GM23248 (cell line): ENCODE data around the gene SPATA24. TPM values are rescaled to one million over a fixed set of nuclear protein-coding genes. Genes with fewer than 3 reads are reported as not detected.

Experiments
- DNase-seq: peaks from one replicate; pipeline ENCODE4 v3.0.0-alpha.2; 2015
- H2AFZ ChIP-seq: fragments of 200-600 bp; sonication (generic); 2 replicates; pipeline ENCODE4 v1.6.1; 2016; ENCODE audit warnings: antibody characterized with exemption
- H3F3A ChIP-seq: fragments of 200-600 bp; sonication (generic); 2 replicates; pipeline ENCODE4 v1.6.1; 2016; ENCODE audit warnings: mild to moderate bottlenecking, antibody characterized with exemption, mixed run types; ENCODE audit not compliant: insufficient read depth
- H3K27ac ChIP-seq: fragments of 200-600 bp; sonication (generic); 2 replicates; pipeline ENCODE4 v1.5.1; 2016; ENCODE audit warnings: mild to moderate bottlenecking
- H3K27me3 ChIP-seq: fragments of 200-600 bp; sonication (generic); replicated peaks from 2 replicates; pipeline ENCODE4 v1.6.1; 2016; ENCODE audit warnings: mild to moderate bottlenecking; ENCODE audit not compliant: insufficient read depth
- H3K36me3 ChIP-seq: fragments of 200-600 bp; sonication (generic); 2 replicates; pipeline ENCODE4 v1.6.1; 2016; ENCODE audit warnings: low read depth, mild to moderate bottlenecking
- H3K4me1 ChIP-seq: fragments of 200-600 bp; sonication (generic); 2 replicates; pipeline ENCODE4 v1.6.1; 2016; ENCODE audit warnings: mild to moderate bottlenecking; ENCODE audit not compliant: insufficient read depth
- H3K4me2 ChIP-seq: fragments of 200-600 bp; sonication (generic); one replicate; pipeline ENCODE4 v1.6.1; 2016; ENCODE audit warnings: mild to moderate bottlenecking; ENCODE audit not compliant: unreplicated experiment
- H3K4me3 ChIP-seq: fragments of 200-600 bp; sonication (generic); 2 replicates; pipeline ENCODE4 v1.5.1; 2016; ENCODE audit warnings: mild to moderate bottlenecking
- H3K79me2 ChIP-seq: fragments of 200-600 bp; sonication (generic); 2 replicates; pipeline ENCODE4 v1.6.1; 2016; ENCODE audit warnings: mild to moderate bottlenecking; ENCODE audit not compliant: insufficient read depth
- H3K9ac ChIP-seq: fragments of 200-600 bp; sonication (generic); 2 replicates; pipeline ENCODE4 v1.6.1; 2016; ENCODE audit warnings: mild to moderate bottlenecking
- H3K9me2 ChIP-seq: fragments of 200-600 bp; sonication (generic); 2 replicates; pipeline ENCODE4 v1.6.1; 2016; ENCODE audit warnings: mixed run types, mild to moderate bottlenecking, moderate library complexity; ENCODE audit not compliant: insufficient read depth
- H3K9me3 ChIP-seq: fragments of 200-600 bp; sonication (generic); one replicate; pipeline ENCODE4 v1.6.1; 2017; ENCODE audit warnings: low read depth
- H4K20me1 ChIP-seq: fragments of 200-600 bp; sonication (generic); 2 replicates; pipeline ENCODE4 v1.6.0; 2016; ENCODE audit not compliant: insufficient read depth
- EZH2 ChIP-seq: fragments of 200-600 bp; sonication (generic); IDR thresholded peaks from 2 replicates; pipeline ENCODE4 v1.6.1; 2018; ENCODE audit warnings: antibody characterized with exemption, mild to moderate bottlenecking; ENCODE audit not compliant: insufficient read depth, poor library complexity, severe bottlenecking
- EZH2phosphoT487 ChIP-seq: fragments of 200-600 bp; sonication (generic); IDR thresholded peaks from 2 replicates; pipeline ENCODE4 v1.6.1; 2018; ENCODE audit warnings: antibody characterized with exemption, moderate library complexity, mild to moderate bottlenecking, low read depth; ENCODE audit not compliant: insufficient read depth
- WGBS, 2 experiments: methylation state at CpG; one replicate each; pipeline ENCODE4 v1.1.6; 2015 to 2017; ENCODE audit warnings: low lambda C conversion rate in 2 of 2, low coverage in 1 of 2; ENCODE audit errors: missing lambda C conversion rate in 2 of 2; 5-methylcytosine and 5-hydroxymethylcytosine counted together
- in situ Hi-C: fragments of 300-500 bp; cut with MboI; formaldehyde crosslinking; loops from 2 replicates; pipeline ENCODE4 v1.15.0; 2020
- polyA plus RNA-seq: library from polyadenylated mRNA; unstranded; fragments of >200 nt; fragmentation: Nextera tagmentation; extraction: Ambion mirVana; gene quantifications from 2 replicates; pipeline ENCODE4 v1.2.1, GENCODE V29; 2016
- total RNA-seq: library from RNA; depleted of rRNA; stranded (reverse); fragments of >200 nt; shearing (Covaris generic); gene quantifications from 2 replicates; pipeline ENCODE4 v1.2.3, GENCODE V29; 2014

Gene SPATA24
- total and polyA plus RNA-seq, 2 experiments from 2014 or later: 0.43 to 4.3 TPM

DNA sequence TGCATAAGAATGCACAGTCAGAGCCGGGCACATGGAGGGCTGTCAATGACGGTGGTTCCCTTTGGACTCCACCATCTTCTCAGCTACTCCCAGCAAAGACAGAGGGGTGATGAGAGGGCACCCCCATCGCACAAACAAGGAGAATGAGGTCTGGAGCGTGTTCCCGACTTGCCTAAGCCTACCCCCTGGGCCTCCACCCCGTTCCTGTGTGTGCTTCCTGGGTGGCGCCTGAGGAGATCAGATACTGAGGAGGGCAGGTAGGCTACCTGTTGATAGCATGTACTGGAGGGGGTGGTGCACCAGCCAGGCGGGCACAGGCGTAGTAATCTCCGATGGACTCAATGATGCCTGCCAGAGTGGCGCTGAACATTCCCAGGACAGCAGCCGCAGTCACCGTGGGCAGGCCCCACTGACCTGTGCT, 24.9 kb downstream of the SPATA24 start:
- Histone ChIP-seq H3K36me3 (no peaks in the 10 kb centered on the region), H3K9ac (no peak overlapping the region), H3K4me1 (peaks cover under 1% of the 10 kb centered on the region; the same call in 1 of the 2 replicates), H3K4me2 (no peak overlapping the region), H3K9me2 (no peaks in the 10 kb centered on the region), H3K27me3 (no peaks in the 10 kb centered on the region), H3K9me3 (no peaks in the 10 kb centered on the region), H4K20me1 (no peaks in the 10 kb centered on the region), H3K79me2 (no peaks in the 10 kb centered on the region), H3K27ac (no peak overlapping the region), H3F3A (no peaks in the 10 kb centered on the region), H2AFZ (no peak overlapping the region), H3K4me3 (no peak overlapping the region)
- no peak for DNase-seq
- in situ Hi-C loops: no loop called here
- TF ChIP-seq EZH2: no peak
- no peak for TF ChIP-seq EZH2phosphoT487
- 80 to 82% methylated on average over 13 of the region's 13 CpGs for WGBS, 2 experiments

DNA sequence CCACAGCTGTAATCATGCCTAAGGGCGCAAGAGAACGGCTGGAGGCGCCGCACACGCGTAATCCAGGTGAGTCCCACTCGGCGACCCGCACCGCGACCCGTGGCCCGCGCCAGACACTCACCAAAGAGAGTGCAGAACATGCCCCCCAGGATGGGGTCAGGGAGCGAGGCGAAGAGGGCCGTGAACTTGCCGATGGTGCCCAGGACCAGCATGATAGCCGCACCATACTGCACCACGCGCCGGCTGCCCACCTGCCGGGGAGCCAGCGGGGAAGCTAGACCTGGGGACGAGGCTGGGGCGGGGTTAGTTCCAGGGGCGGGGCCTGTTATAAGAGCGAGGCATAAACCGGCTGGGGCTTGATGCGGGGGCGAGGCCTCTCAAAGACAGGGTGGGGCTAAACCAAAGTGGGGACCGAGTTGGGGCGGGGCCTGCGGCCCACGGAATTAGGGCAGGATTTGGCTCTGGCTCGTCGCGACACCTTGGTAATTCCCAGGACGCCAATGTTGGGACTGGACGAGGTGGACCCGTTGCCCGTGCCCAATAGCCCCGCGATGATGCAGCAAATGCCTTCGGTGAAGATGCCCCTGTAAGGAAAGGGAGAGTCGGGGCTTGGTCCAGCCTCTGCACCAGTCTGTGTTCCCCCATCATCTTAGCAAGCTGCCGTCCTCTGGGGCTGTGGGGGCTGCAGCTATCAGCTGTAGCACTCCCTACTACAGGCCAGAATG, 25.6 kb downstream of the SPATA24 start:
- no peak overlapping the region for H3K4me3 ChIP-seq
- H3K9me3 ChIP-seq: no peaks in the 10 kb centered on the region
- H3K27me3 ChIP-seq: no peaks in the 10 kb centered on the region
- H3K27ac ChIP-seq: no peak overlapping the region
- H3F3A ChIP-seq: no peaks in the 10 kb centered on the region
- 0 out of 2 replicates have a peak, but pooled peaks cover 1% of the 10 kb centered on the region for H3K36me3 ChIP-seq
- in situ Hi-C loops: no loop called here
- H3K4me2 ChIP-seq: no peak overlapping the region
- H3K4me1 ChIP-seq: peaks cover 8% of the 10 kb centered on the region; the same call in 1 of the 2 replicates
- no peak overlapping the region for H2AFZ ChIP-seq
- DNase-seq: no peak
- H3K9ac ChIP-seq: no peak overlapping the region
- 74 to 77% methylated on average over 43 to 47 of the region's 47 CpGs for WGBS, 2 experiments
- H4K20me1 ChIP-seq: no peaks in the 10 kb centered on the region
- no peaks in the 10 kb centered on the region for H3K79me2 ChIP-seq
- no peaks in the 10 kb centered on the region for H3K9me2 ChIP-seq
- no peak for TF ChIP-seq EZH2
- TF ChIP-seq EZH2phosphoT487: no peak

DNA sequence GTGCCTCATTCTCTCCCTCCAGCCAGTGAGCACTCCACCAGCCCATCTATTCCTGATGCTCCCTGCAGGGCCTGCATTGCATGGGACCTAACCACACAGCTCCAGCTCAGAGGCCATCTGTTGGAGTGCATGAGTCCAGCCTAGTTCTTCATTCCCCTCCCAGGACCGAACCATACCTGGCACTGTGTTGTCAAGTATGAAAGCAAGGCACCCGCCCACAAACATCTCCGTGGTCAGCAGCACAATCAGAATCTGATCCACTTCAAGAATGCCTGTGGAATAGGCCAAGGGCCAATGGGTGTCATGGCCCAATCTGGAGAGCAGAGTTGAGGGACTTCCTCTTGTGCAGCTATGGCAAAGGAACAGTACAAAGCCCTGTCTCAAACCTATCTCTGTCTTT, 26.7 kb downstream of the SPATA24 start:
- H3K27ac ChIP-seq: no peak overlapping the region
- H3K79me2 ChIP-seq: no peaks in the 10 kb centered on the region

DNA sequence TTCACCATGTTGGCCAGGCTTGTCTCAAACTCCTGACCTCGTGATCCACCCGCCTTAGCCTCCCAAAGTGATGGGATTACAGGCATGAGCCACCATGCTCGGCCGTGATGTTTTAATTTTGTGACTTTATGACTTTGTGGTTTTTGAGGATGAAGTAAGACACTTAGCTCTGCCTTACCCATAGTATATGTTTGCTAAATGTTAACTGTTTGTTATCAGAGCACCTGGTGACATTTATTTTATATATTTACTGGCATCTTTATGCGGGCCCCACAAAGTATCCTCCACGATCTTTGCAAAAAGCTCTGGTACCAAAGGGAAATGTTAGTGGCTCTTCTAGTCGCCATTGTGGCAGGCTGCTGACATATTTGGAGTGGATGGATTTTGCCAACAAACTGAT, 27.5 kb downstream of the SPATA24 start:
- no peak overlapping the region for H3K4me3 ChIP-seq

More for the DNA sequence above, 26.7 kb downstream of the SPATA24 start:
- H4K20me1 ChIP-seq: no peaks in the 10 kb centered on the region
- no peak overlapping the region for H3K4me2 ChIP-seq
- no peak overlapping the region for H2AFZ ChIP-seq
- no peak overlapping the region for H3K4me3 ChIP-seq
- 0 out of 2 replicates have a peak, but pooled peaks cover 7% of the 10 kb centered on the region for H3K36me3 ChIP-seq
- DNase-seq: no peak
- H3K9me2 ChIP-seq: no peaks in the 10 kb centered on the region
- no peaks in the 10 kb centered on the region for H3K9me3 ChIP-seq
- H3K9ac ChIP-seq: no peak overlapping the region
- in situ Hi-C loops: no loop called here
- 98 to 100% methylated on average over 3 of the region's 3 CpGs for WGBS, 2 experiments
- H3K27me3 ChIP-seq: no peaks in the 10 kb centered on the region
- H3K4me1 ChIP-seq: peaks cover 8% of the 10 kb centered on the region; the same call in 1 of the 2 replicates
- no peak for TF ChIP-seq EZH2
- TF ChIP-seq EZH2phosphoT487: no peak
- H3F3A ChIP-seq: no peaks in the 10 kb centered on the region

More for the DNA sequence above, 27.5 kb downstream of the SPATA24 start:
- H3K36me3 ChIP-seq: peaks cover 14% of the 10 kb centered on the region; the same call in 1 of the 2 replicates
- DNase-seq: no peak
- no peaks in the 10 kb centered on the region for H3K9me3 ChIP-seq
- H3F3A ChIP-seq: no peaks in the 10 kb centered on the region
- no peak overlapping the region for H3K9ac ChIP-seq
- no peak overlapping the region for H3K27ac ChIP-seq
- no peaks in the 10 kb centered on the region for H4K20me1 ChIP-seq
- TF ChIP-seq EZH2phosphoT487 (no peak), EZH2 (no peak)
- no peaks in the 10 kb centered on the region for H3K9me2 ChIP-seq
- H3K79me2 ChIP-seq: no peaks in the 10 kb centered on the region
- H3K4me1 ChIP-seq: peaks cover 8% of the 10 kb centered on the region; the same call in 1 of the 2 replicates
- in situ Hi-C loops: no loop called here
- H3K27me3 ChIP-seq: no peaks in the 10 kb centered on the region
- no peak overlapping the region for H3K4me2 ChIP-seq
- H2AFZ ChIP-seq: no peak overlapping the region
- 82 to 83% methylated on average over 7 of the region's 7 CpGs for WGBS, 2 experiments
